ENCODE results near the gene FOXS1. TPM values are rescaled to one million over a fixed set of nuclear protein-coding genes. Genes with fewer than 3 reads are reported as not detected.

FOXS1 gene
- total RNA-seq, 1 experiment from 2014 or later, result 0.22 TPM

- Histone ChIP-seq H2BK120ac (ENCODE audit: low read depth, low read length, poor library complexity, severe bottlenecking) (no peak overlapping the region), H3K4me1 (ENCODE audit: insufficient read depth, low read length) (no peaks in the 10 kb centered on the region), H4K91ac (ENCODE audit: insufficient read length, low read depth, low read length) (no peak overlapping the region), H3K79me1 (ENCODE audit: insufficient read depth, low read depth, low read length, poor library complexity, severe bottlenecking) (no peaks in the 10 kb centered on the region), H3K79me2 (ENCODE audit: insufficient read depth, low read length) (no peaks in the 10 kb centered on the region), H3K9ac (ENCODE audit: extremely low read depth, insufficient read length, low read length) (no peak overlapping the region), H3T11ph (ENCODE audit: low read length) (no peak overlapping the region), H3K14ac (ENCODE audit: insufficient read depth, low read length) (no peak overlapping the region), H3K9me3 (ENCODE audit: control insufficient read depth, low read depth, low read length) (no peaks in the 10 kb centered on the region), H4K20me1 (ENCODE audit: control insufficient read depth, insufficient read depth, insufficient read length) (no peaks in the 10 kb centered on the region), H3K23ac (ENCODE audit: insufficient read length, low read depth, low read length) (no peak overlapping the region), H3K23me2 (ENCODE audit: insufficient read length, low read depth, low read length, poor library complexity, severe bottlenecking) (no peaks in the 10 kb centered on the region), H3K4me2 (ENCODE audit: insufficient read depth, insufficient read length, low read length) (no peak overlapping the region), H2BK15ac (ENCODE audit: low read depth, low read length) (no peak overlapping the region), H3K56ac (ENCODE audit: insufficient read length, low read depth, low read length) (no peak overlapping the region), H2BK12ac (ENCODE audit: insufficient read length, low read depth, low read length) (no peak overlapping the region), H3K27ac (ENCODE audit: insufficient read length, low read depth, low read length) (no peak overlapping the region), H2BK20ac (ENCODE audit: low read depth, low read length, poor library complexity, severe bottlenecking) (no peak overlapping the region), H2BK5ac (ENCODE audit: insufficient read length, low read length) (no peak overlapping the region), H3K4ac (ENCODE audit: low read depth, low read length) (no peak overlapping the region), H4K5ac (ENCODE audit: insufficient read length, low read depth, low read length) (no peak overlapping the region), H2AFZ (ENCODE audit: low read length) (no peak overlapping the region), H3K18ac (ENCODE audit: insufficient read length, low read depth, low read length) (no peak overlapping the region), H2AK5ac (ENCODE audit: insufficient read length, low read length) (no peak overlapping the region), H3K27me3 (ENCODE audit: insufficient read depth, low read length) (no peaks in the 10 kb centered on the region), H4K8ac (replicated peaks; ENCODE audit: insufficient read length, low read depth, low read length) (no peak overlapping the region)
- peaks cover 3% of the 10 kb centered on the region; the same call in 1 of the 2 replicates for H3K27me3 Mint-ChIP-seq (ENCODE audit: low read depth)
- H3K9me3 Mint-ChIP-seq, result no peaks in the 10 kb centered on the region
- peaks cover 15 to 16% of the 10 kb centered on the region in 2 experiments for H3K4me1 Mint-ChIP-seq
- no peaks in the 10 kb centered on the region for H3K36me3 Mint-ChIP-seq (ENCODE audit: insufficient read depth in 1 of 3, low read depth in 3 of 3)
- H3K4me3 Mint-ChIP-seq, result no peak overlapping the region
- no peak for DNase-seq
- no CpG with 5 or more reads among the region's 5 CpGs for WGBS (ENCODE audit: extremely low coverage, insufficient read length, low lambda C conversion rate)
- no peak overlapping the region for H3K27ac Mint-ChIP-seq
- TF ChIP-seq CTCF (conservative IDR thresholded peaks at IDR 0.05), result no peak
Observed at GRCh38 chr20:31826074-31826473, 19.3 kb downstream of the FOXS1 start.
